WTC11 (cell line): Measurements from ENCODE around the gene ZNF41. TPM values are rescaled to one million over a fixed set of nuclear protein-coding genes. Genes with fewer than 3 reads are reported as not detected.

Source experiments
- ATAC-seq: fragments of 200-7000 bp; cut with Tn5 transposase; 2 replicates; pipeline ENCODE4 v1.10.0; 2021; ENCODE audit warnings: mild to moderate bottlenecking, moderate library complexity
- CTCF ChIA-PET: fragments of 300-600 bp; sonication (Branson Sonifier 250); formaldehyde crosslinking; loops from one replicate; lab custom pipeline; 2021; ENCODE audit warnings: antibody characterized with exemption; lab: Charles Lee
- POLR2A ChIA-PET: fragments of 350-600 bp; sonication (Branson Sonifier 250); formaldehyde crosslinking; loops from one replicate; lab custom pipeline; 2021; ENCODE audit warnings: antibody characterized with exemption; lab: Charles Lee
- DNase-seq: peaks from one replicate; pipeline ENCODE4 v3.0.0; 2021; ENCODE audit warnings: low spot score
- H3K27ac Mint-ChIP-seq: 2 replicates; pipeline ENCODE4 v1.8.0; 2021; ENCODE audit warnings: mixed read lengths
- H3K27me3 Mint-ChIP-seq: 2 replicates; pipeline ENCODE4 v1.8.0; 2021; ENCODE audit warnings: low read depth, mild to moderate bottlenecking, moderate library complexity, mixed read lengths
- H3K36me3 Mint-ChIP-seq: 2 replicates; pipeline ENCODE4 v1.8.0; 2021; ENCODE audit warnings: mixed read lengths
- H3K4me1 Mint-ChIP-seq: 2 replicates; pipeline ENCODE4 v1.8.0; 2022; ENCODE audit warnings: mixed read lengths
- H3K4me3 Mint-ChIP-seq: 2 replicates; pipeline ENCODE4 v1.8.0; 2021; ENCODE audit warnings: mild to moderate bottlenecking, moderate library complexity, mixed read lengths
- H3K9me3 Mint-ChIP-seq: 2 replicates; pipeline ENCODE4 v1.8.0; 2021; ENCODE audit warnings: mixed read lengths
- ATF2 ChIP-seq: sonication (generic); formaldehyde crosslinking; IDR thresholded peaks from 2 replicates; pipeline ENCODE4 v1.8.1; 2022; ENCODE audit warnings: low read depth, missing genetic modification reagents, borderline replicate concordance
- CBFB ChIP-seq: sonication (generic); formaldehyde crosslinking; IDR thresholded peaks from 2 replicates; pipeline ENCODE4 v1.8.1; 2022; ENCODE audit warnings: mild to moderate bottlenecking, low read depth, missing genetic modification reagents
- CTCF ChIP-seq: fragments of 200-600 bp; IDR thresholded peaks from 2 replicates; pipeline ENCODE4 v1.8.0; 2022; ENCODE audit warnings: antibody characterized with exemption
- E2F4 ChIP-seq: sonication (generic); formaldehyde crosslinking; IDR thresholded peaks from 2 replicates; pipeline ENCODE4 v1.8.1; 2022; ENCODE audit warnings: low read depth, mild to moderate bottlenecking, moderate library complexity, missing genetic modification reagents, borderline replicate concordance
- ELF4 ChIP-seq: sonication (generic); formaldehyde crosslinking; IDR thresholded peaks from 2 replicates; pipeline ENCODE4 v1.8.1; 2022; ENCODE audit warnings: low read depth, mild to moderate bottlenecking, moderate library complexity, missing genetic modification reagents
- EMX1 ChIP-seq: fragments of 250-450 bp; sonication (Bioruptor Pico); IDR thresholded peaks from 2 replicates; pipeline ENCODE4 v1.8.0; 2021; ENCODE audit warnings: mild to moderate bottlenecking
- ESRRA ChIP-seq: sonication (generic); formaldehyde crosslinking; IDR thresholded peaks from 2 replicates; pipeline ENCODE4 v1.8.1; 2022; ENCODE audit warnings: mild to moderate bottlenecking, missing genetic modification reagents, borderline replicate concordance
- FOXJ3 ChIP-seq: sonication (generic); formaldehyde crosslinking; IDR thresholded peaks from 2 replicates; pipeline ENCODE4 v1.9.0; 2021; ENCODE audit warnings: missing genetic modification reagents, mild to moderate bottlenecking, borderline replicate concordance
- FOXP4 ChIP-seq: sonication (generic); formaldehyde crosslinking; IDR thresholded peaks from 2 replicates; pipeline ENCODE4 v1.8.0; 2022; ENCODE audit warnings: mild to moderate bottlenecking, missing genetic modification reagents
- GABPB1 ChIP-seq: sonication (generic); formaldehyde crosslinking; IDR thresholded peaks from 2 replicates; pipeline ENCODE4 v1.8.1; 2023; ENCODE audit warnings: mild to moderate bottlenecking, missing genetic modification reagents
- IRF2 ChIP-seq: sonication (generic); formaldehyde crosslinking; IDR thresholded peaks from 2 replicates; pipeline ENCODE4 v1.8.0; 2022; ENCODE audit warnings: low read depth, missing genetic modification reagents, borderline replicate concordance
- JUN ChIP-seq: sonication (generic); formaldehyde crosslinking; IDR thresholded peaks from 2 replicates; pipeline ENCODE4 v1.8.0; 2023; ENCODE audit warnings: mild to moderate bottlenecking, missing genetic modification reagents
- MLX ChIP-seq: sonication (generic); formaldehyde crosslinking; IDR thresholded peaks from 2 replicates; pipeline ENCODE4 v1.8.1; 2023; ENCODE audit warnings: mild to moderate bottlenecking, missing genetic modification reagents, moderate library complexity
- NFE2L1 ChIP-seq: sonication (generic); formaldehyde crosslinking; IDR thresholded peaks from 2 replicates; pipeline ENCODE4 v1.8.1; 2023; ENCODE audit warnings: missing genetic modification reagents
- NFYB ChIP-seq: sonication (generic); formaldehyde crosslinking; conservative IDR thresholded peaks from 2 replicates; pipeline ENCODE4 v1.8.0; 2022; ENCODE audit warnings: low read depth, missing genetic modification reagents
- NR1H2 ChIP-seq: sonication (generic); formaldehyde crosslinking; IDR thresholded peaks from 2 replicates; pipeline ENCODE4 v1.9.0; 2021; ENCODE audit warnings: mild to moderate bottlenecking, moderate library complexity, missing genetic modification reagents
- PRDM15 ChIP-seq: sonication (generic); formaldehyde crosslinking; IDR thresholded peaks from 2 replicates; pipeline ENCODE4 v1.8.0; 2022; ENCODE audit warnings: missing genetic modification reagents
- TEAD1 ChIP-seq: sonication (generic); formaldehyde crosslinking; IDR thresholded peaks from 2 replicates; pipeline ENCODE4 v1.8.0; 2022; ENCODE audit warnings: mild to moderate bottlenecking, missing genetic modification reagents
- TP53 ChIP-seq: sonication (generic); formaldehyde crosslinking; IDR thresholded peaks from 2 replicates; pipeline ENCODE4 v1.8.1; 2023; ENCODE audit warnings: mild to moderate bottlenecking, missing genetic modification reagents
- ZMAT4 ChIP-seq: fragments of 250-450 bp; sonication (Bioruptor Pico); IDR thresholded peaks from 2 replicates; pipeline ENCODE4 v1.9.0; 2021; ENCODE audit warnings: mild to moderate bottlenecking
- ZNF317 ChIP-seq: sonication (generic); formaldehyde crosslinking; IDR thresholded peaks from 2 replicates; pipeline ENCODE4 v1.8.1; 2023; ENCODE audit warnings: low read depth, mild to moderate bottlenecking, moderate library complexity, missing genetic modification reagents, borderline replicate concordance
- total RNA-seq: library from RNA; stranded (reverse); gene quantifications from 3 replicates; pipeline ENCODE4 v1.2.3, GENCODE V29; 2021

Gene ZNF41
- total RNA-seq, 1 experiment from 2014 or later: 4.9 TPM

GRCh38 chrX:47489507-47490275 lies 6.7 kb upstream of the ZNF41 start:
- ChIA-PET CTCF (no interaction called here), POLR2A (no interaction called here)
- H3K4me1 Mint-ChIP-seq: peaks cover 8% of the 10 kb centered on the region
- DNase-seq: no peak
- ATAC-seq: no peak
- peaks cover under 1% of the 10 kb centered on the region for H3K9me3 Mint-ChIP-seq
- no peaks in the 10 kb centered on the region for H3K27me3 Mint-ChIP-seq
- TF ChIP-seq CBFB (no peak), E2F4 (CRISPR knock-in tag) (no peak), ELF4 (CRISPR knock-in tag) (no peak), GABPB1 (CRISPR knock-in tag) (no peak), TP53 (CRISPR knock-in tag) (no peak), ATF2 (CRISPR knock-in tag) (no peak), ESRRA (CRISPR knock-in tag) (no peak), CTCF (no peak), MLX (CRISPR knock-in tag) (no peak), JUN (CRISPR knock-in tag) (no peak), EMX1 (CRISPR knock-in tag) (no peak), FOXJ3 (no peak), NFYB (no peak), TEAD1 (CRISPR knock-in tag) (no peak), NR1H2 (CRISPR knock-in tag) (no peak), PRDM15 (CRISPR knock-in tag) (no peak)
- TF ChIP-seq, all 79 proteins: peak for 0
- Mint-ChIP-seq H3K4me3 (no peak overlapping the region), H3K27ac (no peak overlapping the region), H3K36me3 (no peaks in the 10 kb centered on the region)

GRCh38 chrX:47484885-47485284 lies 1.9 kb upstream of the ZNF41 start:
- H3K4me3 Mint-ChIP-seq: peak overlapping the region; percentile 73
- ChIA-PET POLR2A (no interaction called here), CTCF (no interaction called here)
- H3K9me3 Mint-ChIP-seq: no peaks in the 10 kb centered on the region
- no peaks in the 10 kb centered on the region for H3K27me3 Mint-ChIP-seq
- peaks cover 25% of the 10 kb centered on the region for H3K4me1 Mint-ChIP-seq
- DNase-seq (no peak), ATAC-seq (no peak)
- H3K36me3 Mint-ChIP-seq: no peaks in the 10 kb centered on the region
- no peak overlapping the region; the same call in 1 of the 2 replicates for H3K27ac Mint-ChIP-seq
- no peak for TF ChIP-seq JUN (CRISPR knock-in tag)
- TF ChIP-seq ZNF317 (CRISPR knock-in tag): no peak
- no peak for TF ChIP-seq IRF2 (CRISPR knock-in tag)
- TF ChIP-seq FOXP4 (CRISPR knock-in tag): no peak
- TF ChIP-seq EMX1 (CRISPR knock-in tag): no peak
- TF ChIP-seq ZMAT4 (CRISPR knock-in tag): no peak
- TF ChIP-seq NFE2L1 (CRISPR knock-in tag): no peak
